HL-60 (cell line): ENCODE data around the gene MRPS23.

ENCODE experiments used
- DNase-seq, 2 experiments: peaks; one replicate each; pipeline ENCODE4 v3.0.0-alpha.2; 2010 to 2020; ENCODE audit warnings: low read depth in 1 of 2, low spot score in 1 of 2
- H3K27ac ChIP-seq: fragments of 250-450 bp; sonication (Bioruptor Pico); replicated peaks from 2 replicates; pipeline ENCODE4 v1.5.1; 2020; ENCODE audit warnings: mild to moderate bottlenecking, moderate library complexity
- H3K27me3 ChIP-seq: fragments of 250-450 bp; sonication (Bioruptor Pico); 2 replicates; pipeline ENCODE4 v1.5.1; 2021; ENCODE audit warnings: mild to moderate bottlenecking, moderate library complexity; ENCODE audit not compliant: insufficient read depth, poor library complexity, severe bottlenecking
- H3K4me3 ChIP-seq: replicated peaks from 2 replicates; pipeline ENCODE4 v1.5.1; 2011; ENCODE audit warnings: mild to moderate bottlenecking, control low read depth, low read length; ENCODE audit not compliant: insufficient read depth
- CTCF ChIP-seq: IDR thresholded peaks from one replicate; pipeline ENCODE4 v1.5.1; 2011; ENCODE audit warnings: low read length, control low read depth, inconsistent platforms; ENCODE audit not compliant: insufficient read depth
- GABPA ChIP-seq: IDR thresholded peaks from 2 replicates; pipeline ENCODE4 v1.6.1; 2012; ENCODE audit warnings: low read depth
- POLR2AphosphoS5 ChIP-seq: IDR thresholded peaks from 2 replicates; pipeline ENCODE4 v1.6.1; 2012; ENCODE audit warnings: low read depth
- SPI1 ChIP-seq: IDR thresholded peaks from 2 replicates; pipeline ENCODE4 v1.6.1; 2012; ENCODE audit warnings: low read depth, mild to moderate bottlenecking, borderline replicate concordance
- TF ChIP-seq, protein P1 (sequence below): IDR thresholded peaks from 2 replicates; pipeline ENCODE4 v1.6.1; 2012; ENCODE audit warnings: low read depth; ENCODE audit not compliant: insufficient replicate concordance

The MRPS23 gene

DNA sequence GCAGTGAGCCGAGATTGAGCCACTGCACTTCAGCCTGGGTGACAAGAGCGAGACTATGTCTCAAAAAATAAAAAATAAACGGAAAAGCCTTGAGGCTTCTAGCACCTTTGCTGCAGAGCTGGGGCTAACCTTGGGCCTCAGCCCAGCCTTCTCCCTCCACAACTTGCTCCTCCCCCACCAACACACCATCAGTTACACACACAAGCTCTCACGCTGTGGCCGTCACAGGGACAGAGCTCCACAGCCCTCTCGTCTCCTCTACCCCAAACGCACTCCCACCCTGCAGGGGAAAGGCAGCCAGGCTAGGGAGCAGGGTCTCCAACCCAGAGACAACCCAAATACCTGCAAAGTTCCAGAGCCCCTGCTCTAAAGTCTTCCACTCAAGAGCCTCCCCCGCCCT lies 22.0 kb upstream of the MRPS23 start:
- TF ChIP-seq POLR2AphosphoS5: no peak
- TF ChIP-seq, protein P1, sequence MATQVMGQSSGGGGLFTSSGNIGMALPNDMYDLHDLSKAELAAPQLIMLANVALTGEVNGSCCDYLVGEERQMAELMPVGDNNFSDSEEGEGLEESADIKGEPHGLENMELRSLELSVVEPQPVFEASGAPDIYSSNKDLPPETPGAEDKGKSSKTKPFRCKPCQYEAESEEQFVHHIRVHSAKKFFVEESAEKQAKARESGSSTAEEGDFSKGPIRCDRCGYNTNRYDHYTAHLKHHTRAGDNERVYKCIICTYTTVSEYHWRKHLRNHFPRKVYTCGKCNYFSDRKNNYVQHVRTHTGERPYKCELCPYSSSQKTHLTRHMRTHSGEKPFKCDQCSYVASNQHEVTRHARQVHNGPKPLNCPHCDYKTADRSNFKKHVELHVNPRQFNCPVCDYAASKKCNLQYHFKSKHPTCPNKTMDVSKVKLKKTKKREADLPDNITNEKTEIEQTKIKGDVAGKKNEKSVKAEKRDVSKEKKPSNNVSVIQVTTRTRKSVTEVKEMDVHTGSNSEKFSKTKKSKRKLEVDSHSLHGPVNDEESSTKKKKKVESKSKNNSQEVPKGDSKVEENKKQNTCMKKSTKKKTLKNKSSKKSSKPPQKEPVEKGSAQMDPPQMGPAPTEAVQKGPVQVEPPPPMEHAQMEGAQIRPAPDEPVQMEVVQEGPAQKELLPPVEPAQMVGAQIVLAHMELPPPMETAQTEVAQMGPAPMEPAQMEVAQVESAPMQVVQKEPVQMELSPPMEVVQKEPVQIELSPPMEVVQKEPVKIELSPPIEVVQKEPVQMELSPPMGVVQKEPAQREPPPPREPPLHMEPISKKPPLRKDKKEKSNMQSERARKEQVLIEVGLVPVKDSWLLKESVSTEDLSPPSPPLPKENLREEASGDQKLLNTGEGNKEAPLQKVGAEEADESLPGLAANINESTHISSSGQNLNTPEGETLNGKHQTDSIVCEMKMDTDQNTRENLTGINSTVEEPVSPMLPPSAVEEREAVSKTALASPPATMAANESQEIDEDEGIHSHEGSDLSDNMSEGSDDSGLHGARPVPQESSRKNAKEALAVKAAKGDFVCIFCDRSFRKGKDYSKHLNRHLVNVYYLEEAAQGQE: no peak
- no peak for TF ChIP-seq SPI1
- TF ChIP-seq GABPA: no peak
- no peak for TF ChIP-seq CTCF
- Histone ChIP-seq H3K4me3 (no peak overlapping the region), H3K27me3 (no peaks in the 10 kb centered on the region), H3K27ac (peak overlapping the region; percentile 63)
- DNase-seq: peak in 1 of 2 experiments; percentile 58

DNA sequence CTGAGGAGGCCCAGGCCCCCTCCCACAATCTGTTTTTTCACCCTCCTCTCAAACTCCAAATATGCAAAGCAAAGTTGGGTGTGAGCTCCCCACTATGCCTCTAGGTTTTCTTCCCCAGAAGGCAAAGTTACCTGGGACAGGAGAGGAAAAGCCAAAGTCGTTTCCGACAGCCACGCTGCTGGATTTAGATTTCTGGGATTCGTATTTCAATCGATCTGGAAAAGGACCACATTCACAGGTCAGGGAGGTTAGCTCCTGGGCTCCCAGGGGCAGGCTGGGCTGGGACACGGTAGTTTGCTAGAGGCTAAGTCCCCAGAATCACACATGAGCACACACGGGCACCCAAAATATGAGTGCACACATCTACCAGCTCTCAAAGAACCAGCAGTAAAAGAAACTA lies 21.3 kb upstream of the MRPS23 start:
- Histone ChIP-seq H3K27me3 (no peaks in the 10 kb centered on the region), H3K27ac (peak overlapping the region; percentile 63), H3K4me3 (no peak overlapping the region)
- TF ChIP-seq, protein P1: no peak
- no peak for TF ChIP-seq SPI1
- DNase-seq: no peak

GRCh38 chr17:57870283-57870635 lies 20.4 kb upstream of the MRPS23 start:
- H3K27me3 ChIP-seq: no peaks in the 10 kb centered on the region
- no peak for TF ChIP-seq CTCF
- TF ChIP-seq POLR2AphosphoS5: no peak
- TF ChIP-seq, protein P1: no peak
- no peak for TF ChIP-seq GABPA
- no peak overlapping the region for H3K4me3 ChIP-seq
- H3K27ac ChIP-seq: peak overlapping the region; percentile 9; the same call in 1 of the 2 replicates
- no peak for DNase-seq

DNA sequence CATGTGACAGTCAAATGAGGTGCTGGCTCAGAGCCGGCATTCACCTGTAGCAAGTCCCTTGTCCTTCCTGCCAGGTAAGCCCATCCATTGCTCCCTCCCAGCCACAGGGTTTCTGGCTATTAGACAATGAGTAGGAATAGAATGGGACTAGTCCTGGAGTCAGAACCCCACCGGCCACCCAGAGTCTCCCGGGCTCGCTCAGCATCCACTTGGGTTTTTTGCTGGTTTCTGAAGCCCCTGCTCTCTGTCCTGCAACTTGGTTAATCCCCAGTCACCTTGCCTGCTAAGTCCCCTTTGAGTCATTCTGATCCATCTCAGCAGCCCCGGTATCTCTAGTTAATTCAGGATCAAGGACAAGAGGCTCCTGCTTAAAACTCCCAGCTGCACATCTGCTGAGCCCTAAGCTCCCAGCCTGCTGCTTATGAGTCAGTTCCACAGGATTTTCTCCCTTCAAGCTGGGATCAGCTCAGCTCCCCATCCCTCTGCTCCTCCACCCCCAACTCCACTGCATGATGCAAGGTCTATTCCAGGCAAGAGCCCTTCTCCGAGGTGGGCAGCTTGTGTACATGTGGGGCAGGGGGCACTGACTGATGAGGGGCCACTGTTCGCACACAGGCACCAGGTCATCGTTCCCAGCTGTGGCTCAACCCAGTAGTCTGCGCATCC lies 19.9 kb upstream of the MRPS23 start:
- H3K4me3 ChIP-seq: no peak overlapping the region
- no peak for DNase-seq
- TF ChIP-seq POLR2AphosphoS5: no peak
- TF ChIP-seq, protein P1: no peak
- no peak for TF ChIP-seq SPI1
- TF ChIP-seq CTCF: no peak
- no peak for TF ChIP-seq GABPA
- H3K27me3 ChIP-seq: no peaks in the 10 kb centered on the region
- H3K27ac ChIP-seq: peak overlapping the region; percentile 92
